Measurements from ENCODE around the gene XRRA1. TPM values are rescaled to one million over a fixed set of nuclear protein-coding genes. Genes with fewer than 3 reads are reported as not detected.
A peak's percentile ranks its signal among the peaks of the same experiment; 100 is the strongest.

The XRRA1 gene
- total RNA-seq, 2 donors from 2014 or later: 13.9 to 14.5 TPM

- Mint-ChIP-seq H3K36me3 (peaks cover 65 to 98% of the 10 kb centered on the region in 2 donors), H3K9me3 (peaks cover 17 to 22% of the 10 kb centered on the region in 2 donors), H3K27ac (no peak overlapping the region)
- DNase-seq (ENCODE audit: low spot score in 2 of 2) (no peak), ATAC-seq (no peak)
These were observed 85.5 kb downstream of the XRRA1 start for GRCh38 chr11:74863410-74863809.

- no peak for ATAC-seq
- H3K36me3 Mint-ChIP-seq: peaks cover 48 to 73% of the 10 kb centered on the region in 2 donors
These were observed 88.1 kb downstream of the XRRA1 start for GRCh38 chr11:74860743-74861142.

GRCh38 chr11:74853223-74853622, 95.7 kb downstream of the XRRA1 start:
- no peaks in the 10 kb centered on the region for H3K9me3 Mint-ChIP-seq
- peaks cover 6 to 28% of the 10 kb centered on the region in 2 donors for H3K36me3 Mint-ChIP-seq
- H3K27ac Mint-ChIP-seq: no peak overlapping the region
- ATAC-seq: no peak
- no peak for DNase-seq (ENCODE audit: low spot score in 2 of 2)

More at GRCh38 chr11:74860743-74861142, 88.1 kb downstream of the XRRA1 start:
- Mint-ChIP-seq H3K27ac (peak overlapping the region in 1 of 2 donors; percentile 77), H3K9me3 (peaks cover 0 to 4% of the 10 kb centered on the region in 2 donors)
- DNase-seq (ENCODE audit: low spot score in 2 of 2): no peak

DNA sequence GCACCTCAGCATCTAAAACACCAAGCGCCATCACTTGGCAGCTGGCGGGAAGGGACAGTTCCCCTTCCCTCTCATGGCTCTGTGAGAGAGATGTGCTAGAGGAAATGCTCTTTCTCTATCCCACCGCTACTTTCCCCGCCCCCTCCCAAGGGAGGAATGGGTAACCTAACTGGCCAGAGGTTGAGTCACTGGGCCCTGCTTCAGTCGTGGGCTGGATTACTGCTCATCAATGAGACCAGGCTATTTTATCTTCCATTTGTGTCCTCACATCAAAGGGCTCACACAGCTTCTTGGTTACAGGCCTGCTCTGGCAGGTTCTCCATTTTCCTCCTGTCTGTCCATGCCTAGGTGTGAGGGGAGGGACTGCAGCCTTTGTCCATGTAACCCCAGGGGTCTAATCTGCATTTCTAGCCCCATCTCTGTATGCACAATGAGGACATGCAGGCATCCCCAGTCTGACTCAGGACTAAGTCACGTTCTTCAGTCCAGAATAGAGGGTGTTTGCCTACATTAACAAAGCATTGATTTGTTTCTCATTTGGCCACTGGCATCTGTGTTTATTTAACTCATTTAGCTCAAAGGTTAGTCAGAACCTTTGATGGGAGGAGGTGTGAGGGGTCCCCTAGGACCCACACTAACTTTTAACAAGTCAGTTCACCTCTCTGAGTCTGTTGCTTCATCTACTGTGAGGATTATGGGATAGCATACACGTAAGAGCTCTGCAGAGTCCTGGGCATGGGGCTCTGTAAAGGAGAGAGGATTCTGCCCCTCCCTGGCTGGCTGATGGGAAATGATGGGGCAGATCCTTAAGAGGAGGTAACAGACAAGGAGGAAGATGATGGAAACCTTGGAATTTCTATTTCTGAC, 99.1 kb downstream of the XRRA1 start:
- ATAC-seq: no peak
- Mint-ChIP-seq H3K27ac (peak overlapping the region in 1 of 2 donors; percentile 15), H3K36me3 (peaks cover 4 to 42% of the 10 kb centered on the region in 2 donors), H3K9me3 (no peaks in the 10 kb centered on the region)
- DNase-seq (ENCODE audit: low spot score in 2 of 2): no peak

DNA sequence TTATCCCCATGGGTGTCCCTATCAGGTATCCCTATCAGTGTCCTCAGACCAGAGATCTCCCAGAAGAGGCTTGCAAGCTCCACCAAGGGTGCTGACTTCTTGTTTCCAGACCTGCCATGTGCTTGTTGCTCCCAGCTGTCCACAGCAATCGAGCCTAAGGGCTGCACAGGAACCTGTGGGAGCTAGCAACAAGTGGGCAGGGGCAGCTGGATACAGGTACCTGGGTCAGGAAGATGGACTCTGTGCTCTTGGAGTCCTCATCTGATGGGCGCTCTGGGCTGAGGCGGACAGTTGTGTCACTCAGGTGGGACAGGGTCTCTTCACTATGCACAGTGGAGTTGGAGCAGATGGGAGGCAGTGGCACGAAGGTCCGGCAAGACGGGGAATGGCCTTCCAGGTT, 101.0 kb downstream of the XRRA1 start:
- Mint-ChIP-seq H3K36me3 (peaks cover 4 to 33% of the 10 kb centered on the region in 2 donors), H3K27ac (no peak overlapping the region), H3K9me3 (no peaks in the 10 kb centered on the region)
- DNase-seq (ENCODE audit: low spot score in 2 of 2) (no peak), ATAC-seq (no peak)

- Mint-ChIP-seq H3K9me3 (no peaks in the 10 kb centered on the region), H3K36me3 (peaks cover 4 to 29% of the 10 kb centered on the region in 2 donors), H3K27ac (peak overlapping the region in 1 of 2 donors; percentile 62)
- DNase-seq (ENCODE audit: low spot score in 2 of 2) (no peak), ATAC-seq (no peak)
These were observed 101.5 kb downstream of the XRRA1 start for GRCh38 chr11:74847395-74847794.

GRCh38 chr11:74846770-74847169, 102.1 kb downstream of the XRRA1 start:
- Mint-ChIP-seq H3K36me3 (peaks cover 4 to 22% of the 10 kb centered on the region in 2 donors), H3K9me3 (no peaks in the 10 kb centered on the region), H3K27ac (no peak overlapping the region)
- ATAC-seq: no peak
- DNase-seq (ENCODE audit: low spot score in 2 of 2): no peak

- peaks cover 4 to 15% of the 10 kb centered on the region in 2 donors for H3K36me3 Mint-ChIP-seq
These were observed 102.8 kb downstream of the XRRA1 start for GRCh38 chr11:74845978-74846517.

DNA sequence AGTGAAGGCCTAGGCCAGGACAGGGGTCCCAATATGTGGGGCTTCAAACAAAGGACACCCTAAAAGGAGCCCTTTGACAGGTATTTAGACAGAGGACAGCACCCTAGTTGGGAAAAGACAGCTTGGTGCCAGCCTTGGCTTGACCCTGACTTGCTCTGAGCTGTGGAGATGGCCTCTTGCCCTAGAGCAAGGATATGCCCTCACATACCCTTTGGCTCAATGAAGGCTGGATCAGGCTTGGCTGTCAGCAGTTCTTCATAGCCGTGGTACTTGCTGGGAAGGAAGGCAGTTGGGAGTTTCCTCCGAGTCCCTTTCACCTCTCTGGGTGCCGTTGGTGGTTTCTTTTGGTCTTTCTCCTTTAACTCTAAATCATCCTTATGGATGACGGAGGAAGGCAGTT, 104.0 kb downstream of the XRRA1 start:
- Mint-ChIP-seq H3K27ac (no peak overlapping the region), H3K36me3 (peaks cover 4 to 14% of the 10 kb centered on the region in 2 donors), H3K9me3 (no peaks in the 10 kb centered on the region)
- DNase-seq (ENCODE audit: low spot score in 2 of 2) (no peak), ATAC-seq (no peak)

More at GRCh38 chr11:74845978-74846517, 102.8 kb downstream of the XRRA1 start:
- DNase-seq (ENCODE audit: low spot score in 2 of 2) (no peak), ATAC-seq (no peak)
- Mint-ChIP-seq H3K27ac (no peak overlapping the region), H3K9me3 (no peaks in the 10 kb centered on the region)

GRCh38 chr11:74844072-74844471, 104.8 kb downstream of the XRRA1 start:
- DNase-seq (ENCODE audit: low spot score in 2 of 2) (no peak), ATAC-seq (no peak)
- Mint-ChIP-seq H3K36me3 (peaks cover 4 to 14% of the 10 kb centered on the region in 2 donors), H3K9me3 (no peaks in the 10 kb centered on the region), H3K27ac (peak overlapping the region in 1 of 2 donors; percentile 19)

- H3K27ac Mint-ChIP-seq: peak overlapping the region in 1 of 2 donors; percentile 19
- DNase-seq (ENCODE audit: low spot score in 2 of 2) (no peak), ATAC-seq (no peak)
- H3K36me3 Mint-ChIP-seq: peaks cover 4 to 14% of the 10 kb centered on the region in 2 donors
- H3K9me3 Mint-ChIP-seq: no peaks in the 10 kb centered on the region
These were observed 105.9 kb downstream of the XRRA1 start for GRCh38 chr11:74842967-74843366.

DNA sequence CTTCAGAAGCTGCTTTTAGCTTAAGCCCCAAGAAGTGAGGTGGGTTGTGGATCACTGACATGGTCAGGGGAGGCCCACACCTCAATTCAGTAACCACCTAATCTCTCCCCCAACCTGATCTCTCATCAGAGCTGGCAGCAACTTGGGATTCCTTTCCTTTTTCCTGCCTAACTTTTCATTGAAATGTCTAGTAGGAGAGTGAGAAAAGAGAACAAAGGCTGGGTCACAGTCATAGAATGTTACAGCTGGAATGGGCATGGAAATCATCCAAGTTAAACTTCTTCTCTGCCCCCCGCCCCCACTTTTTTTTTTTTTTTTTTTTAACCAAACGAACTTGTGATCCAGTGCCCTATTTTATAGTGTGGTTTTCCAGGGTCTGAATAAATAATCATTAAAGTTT, 108.4 kb downstream of the XRRA1 start:
- peaks cover 13 to 18% of the 10 kb centered on the region in 2 donors for H3K36me3 Mint-ChIP-seq

GRCh38 chr11:74839971-74840370, 108.9 kb downstream of the XRRA1 start:
- H3K27ac Mint-ChIP-seq: no peak overlapping the region
- ATAC-seq (no peak), DNase-seq (ENCODE audit: low spot score in 2 of 2) (no peak)
- H3K9me3 Mint-ChIP-seq: no peaks in the 10 kb centered on the region
- H3K36me3 Mint-ChIP-seq: peaks cover 12 to 17% of the 10 kb centered on the region in 2 donors

More for the DNA sequence above, 108.4 kb downstream of the XRRA1 start:
- ATAC-seq: no peak
- Mint-ChIP-seq H3K27ac (no peak overlapping the region), H3K9me3 (no peaks in the 10 kb centered on the region)
- no peak for DNase-seq (ENCODE audit: low spot score in 2 of 2)

DNA sequence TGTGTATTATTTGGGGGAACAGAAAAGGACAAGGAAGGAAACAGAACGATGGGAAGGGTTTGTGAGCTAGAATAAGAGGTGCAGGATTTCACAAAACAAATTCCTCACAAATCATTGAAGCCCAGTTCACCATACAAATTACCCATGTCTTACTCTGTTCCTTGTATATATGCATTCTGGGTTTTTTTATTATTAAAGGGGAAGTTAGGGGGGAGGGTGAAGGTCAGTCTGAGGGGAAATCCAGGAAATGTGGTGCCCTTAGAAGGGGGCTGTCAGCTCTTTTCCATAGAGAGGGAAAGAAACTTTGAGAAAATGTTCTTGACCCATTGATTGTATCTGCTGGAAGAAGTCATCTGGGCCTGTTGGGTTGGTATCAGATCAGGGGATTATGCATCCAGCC, 109.4 kb downstream of the XRRA1 start:
- peaks cover 12 to 16% of the 10 kb centered on the region in 2 donors for H3K36me3 Mint-ChIP-seq
- DNase-seq (ENCODE audit: low spot score in 2 of 2) (no peak), ATAC-seq (no peak)
- H3K27ac Mint-ChIP-seq: no peak overlapping the region
- no peaks in the 10 kb centered on the region for H3K9me3 Mint-ChIP-seq

- Mint-ChIP-seq H3K36me3 (peaks cover 12 to 16% of the 10 kb centered on the region in 2 donors), H3K27ac (no peak overlapping the region), H3K9me3 (no peaks in the 10 kb centered on the region)
- ATAC-seq (no peak), DNase-seq (ENCODE audit: low spot score in 2 of 2) (no peak)
These were observed 110.7 kb downstream of the XRRA1 start for GRCh38 chr11:74838188-74838587.

DNA sequence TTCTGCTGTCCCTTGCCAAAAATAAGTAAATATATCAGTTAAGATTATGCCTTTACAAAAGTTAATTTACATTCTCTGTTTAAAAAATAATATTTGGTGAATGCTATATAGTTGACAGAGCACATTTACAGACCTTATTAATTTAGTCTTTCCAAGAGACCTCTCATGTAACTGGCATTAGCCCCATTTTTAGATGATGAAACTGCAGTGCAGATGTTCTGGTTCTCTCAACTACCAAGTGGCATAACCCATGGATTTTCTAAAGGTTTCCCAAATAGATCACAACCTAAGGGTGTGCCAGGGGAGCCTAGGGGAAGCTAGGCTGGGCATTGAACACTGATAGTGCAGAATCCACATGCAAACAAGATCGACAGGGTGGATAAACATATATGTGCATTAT, 111.7 kb downstream of the XRRA1 start:
- H3K27ac Mint-ChIP-seq: no peak overlapping the region
- DNase-seq (ENCODE audit: low spot score in 2 of 2) (no peak), ATAC-seq (no peak)
- H3K36me3 Mint-ChIP-seq: peaks cover 12 to 16% of the 10 kb centered on the region in 2 donors
- H3K9me3 Mint-ChIP-seq: no peaks in the 10 kb centered on the region

- H3K27ac Mint-ChIP-seq: no peak overlapping the region
- peaks cover 22 to 37% of the 10 kb centered on the region in 2 donors for H3K9me3 Mint-ChIP-seq
- H3K36me3 Mint-ChIP-seq: peaks cover 56 to 92% of the 10 kb centered on the region in 2 donors
- ATAC-seq: no peak
- no peak for DNase-seq (ENCODE audit: low spot score in 2 of 2)
These were observed 122.0 kb downstream of the XRRA1 start for GRCh38 chr11:74826901-74827300.

Measured in activated naive CD4-positive, alpha-beta T cell treated with anti-CD3 and anti-CD28 coated beads, Interleukin-2, amount 50 U/mL, for 72 hours (primary cell).